ENCODE data around the gene ESYT3.

GRCh38 chr3:138450181-138450580, 15.8 kb downstream of the ESYT3 start:
- TF ChIP-seq POLR2AphosphoS5 (IDR thresholded peaks at IDR 0.05; ENCODE audit: low read depth, low read length) (no peak), SIN3A (IDR thresholded peaks at IDR 0.05; ENCODE audit: borderline replicate concordance, insufficient read depth, low read depth, low read length) (no peak), TCF7L2 (IDR thresholded peaks at IDR 0.05; ENCODE audit: low read depth, low read length) (no peak)
- TF ChIP-seq, protein P1, sequence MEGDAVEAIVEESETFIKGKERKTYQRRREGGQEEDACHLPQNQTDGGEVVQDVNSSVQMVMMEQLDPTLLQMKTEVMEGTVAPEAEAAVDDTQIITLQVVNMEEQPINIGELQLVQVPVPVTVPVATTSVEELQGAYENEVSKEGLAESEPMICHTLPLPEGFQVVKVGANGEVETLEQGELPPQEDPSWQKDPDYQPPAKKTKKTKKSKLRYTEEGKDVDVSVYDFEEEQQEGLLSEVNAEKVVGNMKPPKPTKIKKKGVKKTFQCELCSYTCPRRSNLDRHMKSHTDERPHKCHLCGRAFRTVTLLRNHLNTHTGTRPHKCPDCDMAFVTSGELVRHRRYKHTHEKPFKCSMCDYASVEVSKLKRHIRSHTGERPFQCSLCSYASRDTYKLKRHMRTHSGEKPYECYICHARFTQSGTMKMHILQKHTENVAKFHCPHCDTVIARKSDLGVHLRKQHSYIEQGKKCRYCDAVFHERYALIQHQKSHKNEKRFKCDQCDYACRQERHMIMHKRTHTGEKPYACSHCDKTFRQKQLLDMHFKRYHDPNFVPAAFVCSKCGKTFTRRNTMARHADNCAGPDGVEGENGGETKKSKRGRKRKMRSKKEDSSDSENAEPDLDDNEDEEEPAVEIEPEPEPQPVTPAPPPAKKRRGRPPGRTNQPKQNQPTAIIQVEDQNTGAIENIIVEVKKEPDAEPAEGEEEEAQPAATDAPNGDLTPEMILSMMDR (IDR thresholded peaks at IDR 0.05): no peak
- TF ChIP-seq, protein P2, sequence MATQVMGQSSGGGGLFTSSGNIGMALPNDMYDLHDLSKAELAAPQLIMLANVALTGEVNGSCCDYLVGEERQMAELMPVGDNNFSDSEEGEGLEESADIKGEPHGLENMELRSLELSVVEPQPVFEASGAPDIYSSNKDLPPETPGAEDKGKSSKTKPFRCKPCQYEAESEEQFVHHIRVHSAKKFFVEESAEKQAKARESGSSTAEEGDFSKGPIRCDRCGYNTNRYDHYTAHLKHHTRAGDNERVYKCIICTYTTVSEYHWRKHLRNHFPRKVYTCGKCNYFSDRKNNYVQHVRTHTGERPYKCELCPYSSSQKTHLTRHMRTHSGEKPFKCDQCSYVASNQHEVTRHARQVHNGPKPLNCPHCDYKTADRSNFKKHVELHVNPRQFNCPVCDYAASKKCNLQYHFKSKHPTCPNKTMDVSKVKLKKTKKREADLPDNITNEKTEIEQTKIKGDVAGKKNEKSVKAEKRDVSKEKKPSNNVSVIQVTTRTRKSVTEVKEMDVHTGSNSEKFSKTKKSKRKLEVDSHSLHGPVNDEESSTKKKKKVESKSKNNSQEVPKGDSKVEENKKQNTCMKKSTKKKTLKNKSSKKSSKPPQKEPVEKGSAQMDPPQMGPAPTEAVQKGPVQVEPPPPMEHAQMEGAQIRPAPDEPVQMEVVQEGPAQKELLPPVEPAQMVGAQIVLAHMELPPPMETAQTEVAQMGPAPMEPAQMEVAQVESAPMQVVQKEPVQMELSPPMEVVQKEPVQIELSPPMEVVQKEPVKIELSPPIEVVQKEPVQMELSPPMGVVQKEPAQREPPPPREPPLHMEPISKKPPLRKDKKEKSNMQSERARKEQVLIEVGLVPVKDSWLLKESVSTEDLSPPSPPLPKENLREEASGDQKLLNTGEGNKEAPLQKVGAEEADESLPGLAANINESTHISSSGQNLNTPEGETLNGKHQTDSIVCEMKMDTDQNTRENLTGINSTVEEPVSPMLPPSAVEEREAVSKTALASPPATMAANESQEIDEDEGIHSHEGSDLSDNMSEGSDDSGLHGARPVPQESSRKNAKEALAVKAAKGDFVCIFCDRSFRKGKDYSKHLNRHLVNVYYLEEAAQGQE (IDR thresholded peaks at IDR 0.05; ENCODE audit: insufficient read depth in 1 of 2, low read depth in 2 of 2, low read length in 1 of 2): no peak

Data from Panc1 (cell line).